GM23248 (cell line): ENCODE results near the gene GOLGA6L10.

Experiments
- EZH2 ChIP-seq: fragments of 200-600 bp; sonication (generic); IDR thresholded peaks from 2 replicates; pipeline ENCODE4 v1.6.1; 2018; ENCODE audit warnings: antibody characterized with exemption, mild to moderate bottlenecking; ENCODE audit not compliant: insufficient read depth, poor library complexity, severe bottlenecking
- EZH2phosphoT487 ChIP-seq: fragments of 200-600 bp; sonication (generic); IDR thresholded peaks from 2 replicates; pipeline ENCODE4 v1.6.1; 2018; ENCODE audit warnings: antibody characterized with exemption, moderate library complexity, mild to moderate bottlenecking, low read depth; ENCODE audit not compliant: insufficient read depth

DNA sequence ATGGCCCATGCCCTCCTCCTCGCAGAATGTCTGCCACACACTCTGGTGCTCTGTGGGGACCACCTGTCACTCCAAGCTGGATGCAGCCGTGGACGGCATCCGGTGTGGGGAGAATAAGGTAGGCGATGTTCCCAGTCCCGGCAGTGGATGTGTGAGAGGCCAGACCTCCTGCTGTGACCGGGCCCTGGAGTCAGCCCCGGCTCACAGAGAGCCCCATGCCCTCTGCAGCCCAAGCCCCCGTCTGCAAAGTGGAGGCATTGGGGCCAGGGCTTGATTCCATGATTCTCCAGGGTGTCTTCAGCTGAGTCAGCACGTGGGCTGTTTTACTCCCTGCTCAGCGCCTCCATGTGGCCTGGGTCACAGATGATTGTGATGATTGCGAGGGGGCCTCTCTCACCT, 32.2 kb downstream of the GOLGA6L10 start:
- TF ChIP-seq EZH2 (no peak), EZH2phosphoT487 (no peak)
